OCI-LY1 (cell line): ENCODE results near the gene TMEM52.

Experiments
- CTCF ChIP-seq: fragments of 200-600 bp; sonication (generic), shearing (Covaris generic); IDR thresholded peaks from 2 replicates; pipeline ENCODE4 v1.5.1; 2017; ENCODE audit warnings: mild to moderate bottlenecking, antibody characterized with exemption, low read length, moderate library complexity, mixed read lengths
- EZH2 ChIP-seq: fragments of 200-600 bp; sonication (generic), shearing (Covaris generic); IDR thresholded peaks from 2 replicates; pipeline ENCODE4 v1.8.0; 2017; ENCODE audit warnings: borderline replicate concordance, mixed run types, mild to moderate bottlenecking, antibody characterized with exemption, low read length, moderate library complexity, mixed read lengths

GRCh38 chr1:1947493-1947892 lies 28.4 kb upstream of the TMEM52 start:
- no peak for TF ChIP-seq CTCF
- TF ChIP-seq EZH2, result no peak
